ENCODE results near the gene TPMT. TPM values are rescaled to one million over a fixed set of nuclear protein-coding genes. Genes with fewer than 3 reads are reported as not detected.

The TPMT gene
- total RNA-seq, 2 donors from 2014 or later, result 19.4 to 21.4 TPM

DNA sequence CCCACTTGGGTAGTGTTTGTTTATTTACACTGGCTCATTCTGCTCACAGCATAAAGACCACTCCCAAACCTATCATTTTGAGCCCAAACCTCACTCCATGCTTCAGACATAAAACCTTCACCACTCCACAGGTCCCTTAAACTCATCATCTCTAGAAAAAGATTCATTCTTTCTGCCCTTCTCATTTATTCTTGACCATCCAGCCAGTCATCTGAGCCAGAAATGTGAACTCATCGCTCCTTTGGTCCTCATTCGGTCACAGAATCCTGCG lies 12.4 kb downstream of the TPMT start:
- Histone ChIP-seq H3K4me3 (no peak overlapping the region), H3K27ac (no peak overlapping the region), H3K27me3 (replicated peaks; ENCODE audit: insufficient read depth) (no peaks in the 10 kb centered on the region), H3K36me3 (no peaks in the 10 kb centered on the region), H3K4me1 (replicated peaks) (no peaks in the 10 kb centered on the region), H3K9me3 (no peaks in the 10 kb centered on the region)
- TF ChIP-seq POLR2AphosphoS5 (IDR thresholded peaks at IDR 0.05) (no peak), CTCF (IDR thresholded peaks at IDR 0.05) (no peak)
- 91% methylated on average over 3 of the region's 3 CpGs for WGBS
- intact Hi-C loops (cut with DNase I), result no loop called here
- DNase-seq (ENCODE audit: low spot score), result no peak

DNA sequence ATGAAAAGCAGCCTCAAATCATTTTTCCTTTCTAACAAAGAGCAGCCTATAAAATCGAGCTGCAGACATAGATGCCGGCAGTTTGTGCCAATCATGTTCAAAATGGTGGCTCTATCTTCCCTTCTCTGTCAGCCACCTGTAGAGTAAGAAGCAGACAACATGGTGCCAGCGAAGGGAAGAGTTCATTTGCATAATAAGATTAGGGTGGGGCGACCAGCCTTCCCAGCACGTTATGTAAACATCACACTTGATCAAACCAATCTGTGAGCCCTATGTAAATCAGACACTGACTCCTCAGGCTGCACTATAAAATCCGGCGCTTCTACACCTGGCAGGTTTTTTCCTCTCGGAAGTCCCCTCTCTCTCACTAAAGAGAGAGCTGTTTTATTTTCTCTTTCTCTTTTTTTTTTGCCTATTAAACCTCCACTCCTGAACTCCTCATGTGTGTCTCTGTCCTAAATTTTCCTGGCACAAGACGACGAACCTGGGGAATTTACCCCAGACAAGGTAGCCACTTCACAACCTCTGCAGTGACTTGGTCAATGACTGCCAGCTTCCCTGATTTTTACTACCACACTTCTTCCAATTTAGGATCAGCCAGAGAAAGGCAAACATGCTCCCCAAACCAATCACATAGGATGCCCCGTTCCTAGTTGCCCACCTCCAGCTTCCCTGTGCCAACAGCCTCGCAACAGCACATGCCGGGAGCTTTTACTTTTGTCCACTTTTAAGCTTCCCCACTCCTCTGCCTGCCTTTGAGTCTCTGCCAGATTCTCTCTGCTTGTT lies 12.9 kb downstream of the TPMT start:
- Histone ChIP-seq H3K27me3 (replicated peaks; ENCODE audit: insufficient read depth) (no peaks in the 10 kb centered on the region), H3K4me3 (no peak overlapping the region), H3K4me1 (replicated peaks) (no peaks in the 10 kb centered on the region), H3K27ac (no peak overlapping the region), H3K9me3 (no peaks in the 10 kb centered on the region), H3K36me3 (no peaks in the 10 kb centered on the region)
- TF ChIP-seq CTCF (IDR thresholded peaks at IDR 0.05) (no peak), POLR2A (IDR thresholded peaks at IDR 0.05) (no peak), POLR2AphosphoS5 (IDR thresholded peaks at IDR 0.05) (no peak)
- DNase-seq (ENCODE audit: low spot score), result no peak
- 31% methylated on average over 13 of the region's 13 CpGs for WGBS
- intact Hi-C loops (cut with DNase I), result no loop called here

GRCh38 chr6:18139935-18140621 lies 14.8 kb downstream of the TPMT start:
- intact Hi-C loops (cut with DNase I), result no loop called here
- 85% methylated on average over 6 of the region's 6 CpGs for WGBS
- DNase-seq (ENCODE audit: low spot score), result no peak
- TF ChIP-seq POLR2AphosphoS5 (IDR thresholded peaks at IDR 0.05) (no peak), POLR2A (IDR thresholded peaks at IDR 0.05) (no peak), CTCF (IDR thresholded peaks at IDR 0.05) (no peak)
- Histone ChIP-seq H3K27me3 (replicated peaks; ENCODE audit: insufficient read depth) (no peaks in the 10 kb centered on the region), H3K4me3 (no peak overlapping the region), H3K27ac (no peak overlapping the region), H3K4me1 (replicated peaks) (no peaks in the 10 kb centered on the region), H3K36me3 (no peaks in the 10 kb centered on the region), H3K9me3 (no peaks in the 10 kb centered on the region)

DNA sequence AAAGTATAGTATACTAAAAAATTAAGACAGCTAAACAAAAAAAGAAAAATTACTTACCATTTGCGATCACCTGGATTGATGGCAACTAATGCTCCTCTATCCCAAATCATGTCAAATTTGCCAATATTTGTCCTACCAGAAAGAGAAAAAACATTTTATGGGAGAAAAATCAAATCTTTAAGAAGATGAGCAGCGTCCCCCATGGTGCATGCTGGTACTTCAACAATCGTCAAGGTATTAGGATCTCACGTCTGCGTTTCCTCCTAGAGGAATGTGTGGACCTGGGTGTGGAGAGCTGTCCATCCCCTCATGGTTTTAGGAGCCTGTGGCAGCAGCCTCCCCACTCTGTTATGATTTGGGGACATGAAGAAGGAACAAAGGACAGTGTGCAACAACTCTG lies 16.0 kb downstream of the TPMT start:
- DNase-seq (ENCODE audit: low spot score), result no peak
- Histone ChIP-seq H3K27me3 (replicated peaks; ENCODE audit: insufficient read depth) (no peaks in the 10 kb centered on the region), H3K4me1 (replicated peaks) (no peaks in the 10 kb centered on the region), H3K36me3 (no peaks in the 10 kb centered on the region), H3K27ac (no peak overlapping the region), H3K9me3 (no peaks in the 10 kb centered on the region), H3K4me3 (no peak overlapping the region)
- WGBS, result 92% methylated on average over 5 of the region's 5 CpGs
- intact Hi-C loops (cut with DNase I), result no loop called here
- TF ChIP-seq POLR2A (IDR thresholded peaks at IDR 0.05) (no peak), POLR2AphosphoS5 (IDR thresholded peaks at IDR 0.05) (no peak), CTCF (IDR thresholded peaks at IDR 0.05) (no peak)

DNA sequence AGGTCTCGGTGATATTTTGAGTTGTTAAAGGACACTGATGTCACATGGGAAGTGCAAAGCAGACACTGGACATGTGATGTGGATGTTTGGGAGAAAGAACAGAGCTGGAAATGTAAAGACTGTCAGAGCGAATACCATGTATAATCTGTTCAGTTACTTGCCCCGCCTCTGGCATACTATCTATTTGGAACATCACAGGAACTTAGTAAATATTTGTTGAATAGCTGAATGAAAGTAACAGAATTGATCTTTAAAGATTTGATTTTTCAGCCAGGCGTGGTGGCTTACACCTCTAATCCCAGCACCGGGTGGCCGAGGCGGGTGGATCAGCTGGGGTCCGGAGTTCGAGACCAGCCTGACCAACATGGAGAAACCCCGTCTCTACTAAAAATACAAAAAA lies 18.6 kb downstream of the TPMT start:
- intact Hi-C loops (cut with DNase I), result no loop called here
- Histone ChIP-seq H3K4me3 (no peak overlapping the region), H3K4me1 (replicated peaks) (no peaks in the 10 kb centered on the region), H3K27me3 (replicated peaks; ENCODE audit: insufficient read depth) (no peaks in the 10 kb centered on the region), H3K9me3 (no peaks in the 10 kb centered on the region), H3K27ac (no peak overlapping the region), H3K36me3 (no peaks in the 10 kb centered on the region)
- TF ChIP-seq POLR2A (IDR thresholded peaks at IDR 0.05), result no peak
- TF ChIP-seq POLR2AphosphoS5 (IDR thresholded peaks at IDR 0.05), result peak; percentile 32
- no peak for TF ChIP-seq CTCF (IDR thresholded peaks at IDR 0.05)
- DNase-seq (ENCODE audit: low spot score), result no peak
- WGBS, result 83% methylated on average over 10 of the region's 10 CpGs

Data from prostate gland (tissue), 2 donors.